GM18508 (cell line): ENCODE results near the gene GAB1.

Experiments
- ATAC-seq: cut with Tn5 transposase; IDR thresholded peaks from one replicate; pipeline ENCODE4 v1.9.1; 2021; ENCODE audit warnings: moderate number of reproducible peaks; ENCODE audit not compliant: insufficient read depth, unreplicated experiment

GAB1 gene

DNA sequence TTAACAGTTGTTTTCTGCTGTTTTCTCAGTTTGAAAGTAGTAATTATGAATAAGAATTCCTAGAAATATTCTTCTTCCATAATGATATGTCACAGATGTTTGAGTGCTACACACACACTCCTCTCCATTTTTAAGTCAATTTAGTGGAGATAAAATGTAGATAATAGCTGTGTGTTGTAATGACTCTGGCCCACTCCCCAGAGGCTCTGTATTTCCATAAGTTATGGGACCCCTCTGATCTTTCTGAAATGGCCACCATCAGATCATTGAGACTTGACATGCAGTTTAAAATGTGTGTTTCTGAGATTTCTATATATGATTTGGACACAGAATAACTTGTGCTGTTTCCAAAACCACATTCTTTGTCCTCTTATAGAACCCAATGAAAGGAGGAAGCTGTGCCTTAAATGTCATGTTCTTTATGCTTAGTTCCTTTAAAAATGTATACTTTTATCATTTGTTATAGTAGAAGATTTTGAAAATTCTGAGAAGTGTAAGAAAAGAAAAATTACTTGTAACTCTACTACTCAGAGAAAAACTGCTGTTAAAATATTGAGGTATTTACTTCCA, 46.4 kb downstream of the GAB1 start:
- no peak for ATAC-seq

- no peak for ATAC-seq
Measured at GRCh38 chr4:143384381-143384994, 47.8 kb downstream of the GAB1 start.

DNA sequence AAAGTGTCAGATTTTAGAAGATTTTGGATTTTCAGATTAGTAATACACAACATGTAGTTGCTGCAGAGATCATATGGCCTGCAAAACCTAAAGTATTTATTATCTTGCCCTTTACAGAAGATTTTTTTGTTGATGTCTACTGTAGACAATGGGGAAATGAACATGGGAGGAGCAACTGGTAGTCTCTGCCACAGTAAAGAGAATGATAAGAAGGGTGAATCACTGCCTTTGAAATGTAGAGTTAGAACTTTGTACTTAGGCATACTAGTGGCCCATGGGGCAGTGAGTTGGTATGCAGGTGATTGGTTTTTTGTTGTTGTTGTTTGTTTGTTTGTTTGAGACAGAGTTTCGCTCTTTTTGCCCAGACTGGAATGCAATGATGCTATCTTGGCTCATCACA, 50.1 kb downstream of the GAB1 start:
- no peak for ATAC-seq

DNA sequence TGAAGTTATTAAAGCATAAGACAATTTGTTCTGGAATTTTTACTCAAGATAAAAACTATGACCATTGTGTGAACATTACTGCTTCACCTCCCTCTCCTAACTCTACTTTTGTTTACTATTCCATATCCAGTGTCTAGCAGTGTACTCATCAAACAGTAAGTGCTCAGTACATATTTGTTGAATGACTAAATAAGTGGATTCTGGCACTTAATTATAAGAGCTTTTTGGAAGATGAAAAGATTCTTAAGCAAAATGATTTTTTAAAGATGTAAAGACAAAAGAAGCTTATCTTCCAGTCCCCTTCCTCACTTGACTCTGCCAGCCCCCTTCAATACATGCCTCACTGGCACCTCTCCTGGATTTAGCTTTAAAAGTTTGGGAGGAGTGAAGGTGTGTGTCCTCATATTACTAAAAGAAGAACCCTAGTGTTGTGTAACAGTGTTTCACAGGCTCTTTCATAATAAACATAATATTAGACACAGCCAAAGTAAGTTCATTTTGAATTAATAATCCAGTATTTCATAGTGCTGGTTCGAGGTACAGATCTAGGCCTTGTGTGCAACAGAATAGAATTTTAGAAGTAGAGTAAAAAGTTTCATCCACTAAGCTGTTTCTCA, 53.0 kb downstream of the GAB1 start:
- ATAC-seq, result no peak

GRCh38 chr4:143390764-143391163, 54.1 kb downstream of the GAB1 start:
- ATAC-seq, result no peak

DNA sequence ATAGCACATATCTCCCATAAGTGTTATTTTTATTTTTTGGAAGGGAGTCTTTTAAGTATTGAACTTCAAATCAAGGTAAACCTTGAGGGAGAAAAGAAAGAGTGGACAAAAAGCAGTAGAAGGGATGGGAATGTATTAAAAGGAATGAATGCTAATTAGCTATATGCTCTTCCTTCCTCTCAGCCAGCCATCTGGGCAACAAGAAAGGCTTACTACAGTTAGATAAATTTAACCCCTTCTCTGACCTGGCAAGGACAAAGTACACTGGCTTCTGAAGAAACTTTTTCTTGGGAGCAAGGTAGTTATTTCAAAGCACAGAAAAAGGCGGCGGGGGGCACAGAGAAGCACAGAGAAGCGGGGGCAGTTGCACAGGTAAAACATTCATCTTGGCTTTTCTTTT, 54.6 kb downstream of the GAB1 start:
- no peak for ATAC-seq

DNA sequence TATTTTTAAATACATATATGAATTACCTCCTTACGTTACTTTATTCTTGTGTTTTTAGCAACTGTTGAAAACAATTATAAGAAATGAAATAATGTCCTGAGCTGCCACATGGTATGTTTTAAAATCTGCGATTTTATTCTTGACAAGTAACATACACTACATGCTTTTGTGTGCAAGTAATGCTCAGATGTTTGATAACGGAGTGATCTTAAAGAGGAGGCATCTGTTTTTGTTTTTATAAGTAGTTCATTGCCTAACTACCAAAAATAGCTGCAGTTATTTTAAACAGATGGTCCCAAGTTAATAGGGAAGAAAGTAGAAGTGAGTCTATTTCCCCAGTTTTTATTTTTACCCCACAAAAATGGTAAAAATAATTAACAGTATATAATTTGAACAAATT, 55.2 kb downstream of the GAB1 start:
- no peak for ATAC-seq

DNA sequence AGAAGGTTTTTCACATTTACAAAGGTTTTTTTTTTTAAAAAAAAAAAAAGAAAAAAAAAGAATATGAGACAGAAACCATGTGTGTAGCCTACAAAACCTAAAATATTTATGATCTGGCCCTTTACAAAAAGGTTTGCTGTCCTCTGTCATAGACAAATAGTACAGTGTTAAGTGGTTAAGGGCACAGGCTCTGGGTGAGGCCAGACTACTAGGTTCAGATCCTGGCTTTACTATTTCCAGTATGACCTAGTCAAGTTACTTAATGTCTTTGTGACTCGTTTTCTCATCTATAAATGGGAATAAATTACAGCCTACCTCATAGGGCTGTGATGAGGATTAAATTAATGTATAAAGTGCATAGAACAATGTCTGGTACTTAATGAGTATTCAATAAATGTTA, 56.5 kb downstream of the GAB1 start:
- ATAC-seq, result no peak

GRCh38 chr4:143394739-143395453, 58.2 kb downstream of the GAB1 start:
- ATAC-seq, result no peak

DNA sequence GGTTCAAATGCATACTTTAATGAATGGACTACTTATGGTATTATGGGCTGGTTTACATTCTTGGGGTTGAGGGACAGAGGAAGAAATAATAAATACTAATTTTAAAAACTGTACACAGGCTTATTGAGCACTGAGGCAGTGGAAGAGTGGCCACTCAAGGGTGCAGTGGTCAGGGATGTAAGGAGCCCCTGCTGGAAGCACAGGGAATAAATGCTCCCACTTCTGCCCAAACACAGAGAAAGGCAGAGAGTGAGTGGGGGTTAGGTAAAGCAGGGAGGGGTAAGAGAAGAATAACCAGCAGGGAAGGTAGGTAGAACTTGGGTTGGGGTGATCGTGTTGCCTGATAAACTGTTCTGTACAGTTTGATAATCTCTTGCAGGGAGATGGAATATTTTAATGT, 60.0 kb downstream of the GAB1 start:
- ATAC-seq, result no peak

DNA sequence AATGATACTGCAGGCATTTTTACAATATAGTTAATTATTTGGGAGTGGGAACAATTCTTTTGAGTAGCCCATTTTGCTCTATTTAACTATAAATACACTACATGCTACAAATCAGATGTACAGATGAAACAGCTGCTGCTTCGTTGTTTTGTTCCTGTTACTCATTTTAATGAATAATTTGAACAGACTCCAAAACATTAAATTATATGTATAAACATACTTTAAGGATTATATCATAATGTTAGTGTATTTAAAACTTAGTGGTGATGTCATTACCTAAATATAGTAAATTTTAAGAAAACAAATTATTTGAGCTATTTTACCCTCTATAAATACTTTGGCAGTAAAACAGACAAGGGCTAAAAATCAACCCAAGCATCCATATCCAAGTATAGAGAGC, 60.7 kb downstream of the GAB1 start:
- no peak for ATAC-seq

- ATAC-seq, result no peak
Measured at GRCh38 chr4:143397887-143398286, 61.2 kb downstream of the GAB1 start.

DNA sequence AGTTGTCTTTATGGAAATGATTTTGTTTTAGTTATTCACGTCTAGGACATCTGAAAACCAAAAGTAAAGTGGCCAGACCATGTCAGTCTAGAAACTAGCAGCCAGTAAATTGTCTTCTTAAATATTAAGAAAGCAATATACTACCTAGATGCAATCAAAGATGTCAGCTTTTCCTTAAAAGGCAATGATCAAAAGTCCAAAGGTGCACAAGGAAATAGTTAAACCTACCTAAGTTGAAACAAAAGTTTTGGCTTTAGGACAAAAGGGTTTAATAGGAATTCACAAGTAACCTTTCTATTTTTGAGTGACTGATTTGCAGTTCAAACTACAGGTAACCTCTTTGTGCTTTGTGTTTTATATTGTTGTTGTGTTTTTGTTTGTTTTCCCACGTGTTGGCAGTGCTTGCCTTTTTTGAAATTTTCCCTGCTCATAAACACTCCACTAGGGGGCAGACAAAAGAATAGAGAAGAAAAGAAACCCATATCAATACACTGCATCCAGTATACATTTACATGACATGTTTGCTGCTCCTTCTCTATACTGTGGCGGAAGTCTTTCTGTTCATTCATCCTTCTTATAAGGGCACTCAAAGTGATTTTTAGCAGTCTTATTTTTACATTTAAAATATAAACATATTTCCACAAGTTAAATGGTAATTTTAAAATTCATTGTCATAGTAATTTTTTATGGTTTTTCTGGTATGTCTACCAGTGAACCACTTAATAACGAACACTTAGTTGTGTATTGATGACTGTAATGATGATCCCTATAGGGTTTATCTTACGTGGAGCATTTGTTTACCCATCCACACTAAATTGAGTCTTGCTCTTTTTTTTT, 62.7 kb downstream of the GAB1 start:
- ATAC-seq, result no peak

GRCh38 chr4:143400082-143400481, 63.4 kb downstream of the GAB1 start:
- no peak for ATAC-seq

GRCh38 chr4:143402776-143403552, 66.3 kb downstream of the GAB1 start:
- ATAC-seq, result no peak

GRCh38 chr4:143403553-143403820, 66.8 kb downstream of the GAB1 start:
- ATAC-seq, result no peak

GRCh38 chr4:143404555-143404954, 67.9 kb downstream of the GAB1 start:
- peak; percentile 91 for ATAC-seq

- no peak for ATAC-seq
Measured at GRCh38 chr4:143405075-143405730, 68.5 kb downstream of the GAB1 start.

DNA sequence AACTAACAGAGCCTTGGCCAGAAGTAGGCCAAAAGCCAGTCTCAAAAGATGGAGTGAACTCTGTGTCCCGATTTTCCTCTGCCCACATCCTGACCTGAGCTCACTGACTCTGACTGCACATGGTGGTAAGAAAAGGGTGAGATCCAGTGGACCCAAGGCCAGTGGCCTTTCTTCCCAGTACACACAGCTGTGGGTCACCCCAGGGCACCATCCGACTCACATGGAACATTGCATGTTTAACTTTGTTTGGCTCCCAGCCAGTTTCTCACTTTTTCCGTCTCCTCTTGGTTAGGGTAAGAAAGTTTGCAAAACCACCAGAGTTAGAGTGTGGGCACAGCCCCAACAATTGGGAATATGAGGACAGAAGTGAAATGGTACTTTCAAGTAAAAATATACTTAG, 69.8 kb downstream of the GAB1 start:
- no peak for ATAC-seq

- no peak for ATAC-seq
Measured at GRCh38 chr4:143407474-143407873, 70.8 kb downstream of the GAB1 start.
